CD4-positive, alpha-beta T cell treated with Interleukin-17A for 4 hours (primary cell): ENCODE data around the gene GRK4.

Experiments used
- DNase-seq: peaks from one replicate; pipeline ENCODE4 v3.0.0-alpha.2; 2020; ENCODE audit warnings: mixed read lengths

GRK4 gene

DNA sequence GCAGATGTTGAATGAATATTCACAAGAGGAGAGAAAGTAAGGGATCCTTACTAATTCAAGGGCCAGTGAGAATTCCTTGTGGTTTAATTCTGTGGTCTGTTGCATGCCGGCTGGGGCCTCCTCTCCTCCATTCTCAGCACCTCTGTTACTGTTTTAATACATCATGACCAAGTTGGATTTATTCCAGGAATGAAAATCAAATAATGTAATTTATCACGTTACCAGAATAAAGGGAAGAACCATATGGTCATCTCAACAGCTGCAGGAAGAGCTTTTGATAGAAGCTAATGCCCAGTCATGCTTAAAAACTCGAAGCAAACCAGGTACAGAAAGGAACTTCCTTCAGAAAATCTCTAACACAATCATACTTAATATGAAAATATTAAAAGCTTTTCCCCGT lies 54.1 kb downstream of the GRK4 start:
- no peak for DNase-seq

DNA sequence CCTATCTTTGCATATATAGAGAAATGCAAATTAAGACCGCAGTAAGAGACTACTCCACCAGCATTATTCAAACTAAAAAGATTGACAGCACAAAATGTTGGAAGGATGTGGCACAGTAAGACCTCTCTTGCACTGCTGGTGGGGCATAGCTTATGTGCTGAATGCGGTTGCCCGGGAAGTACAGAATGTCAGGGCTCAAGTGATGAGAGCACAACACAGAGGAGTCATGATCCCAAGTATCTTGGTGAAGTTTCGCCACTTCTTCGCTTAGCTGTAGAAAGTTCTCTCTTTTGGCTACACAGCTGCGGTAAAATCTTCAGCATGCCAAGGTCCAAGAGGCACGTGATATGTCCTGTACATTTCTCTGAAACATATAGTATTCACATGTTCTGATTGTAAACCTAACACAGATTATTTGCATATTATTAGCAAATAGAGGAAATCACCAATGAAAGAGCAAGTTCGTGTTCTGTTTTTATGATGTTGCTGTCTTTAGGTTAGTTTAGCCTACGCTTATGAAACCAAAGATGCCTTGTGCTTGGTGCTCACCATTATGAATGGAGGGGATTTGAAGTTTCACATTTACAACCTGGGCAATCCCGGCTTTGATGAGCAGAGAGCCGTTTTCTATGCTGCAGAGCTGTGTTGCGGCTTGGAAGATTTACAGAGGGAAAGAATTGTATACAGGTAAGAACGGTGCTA lies 55.9 kb downstream of the GRK4 start:
- no peak for DNase-seq

DNA sequence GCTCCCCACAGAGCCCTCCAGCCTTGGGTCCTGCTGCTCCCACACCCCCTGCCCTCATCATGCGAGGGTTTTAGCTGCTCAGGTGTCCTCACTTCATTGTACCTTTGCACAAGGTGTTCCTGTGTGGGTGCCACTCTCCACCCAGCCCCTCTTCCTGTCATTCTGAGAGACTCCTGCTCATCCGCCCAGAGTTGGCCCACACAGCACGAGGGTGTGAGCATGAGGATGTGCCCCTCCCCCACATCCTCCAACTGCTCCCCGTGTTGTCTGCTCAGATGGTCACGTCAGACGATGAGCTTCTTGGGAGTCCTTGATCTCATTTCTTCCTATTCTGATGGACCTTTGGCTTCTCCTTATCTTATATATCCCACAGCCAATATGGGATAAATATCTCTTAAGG lies 57.8 kb downstream of the GRK4 start:
- DNase-seq, result no peak

DNA sequence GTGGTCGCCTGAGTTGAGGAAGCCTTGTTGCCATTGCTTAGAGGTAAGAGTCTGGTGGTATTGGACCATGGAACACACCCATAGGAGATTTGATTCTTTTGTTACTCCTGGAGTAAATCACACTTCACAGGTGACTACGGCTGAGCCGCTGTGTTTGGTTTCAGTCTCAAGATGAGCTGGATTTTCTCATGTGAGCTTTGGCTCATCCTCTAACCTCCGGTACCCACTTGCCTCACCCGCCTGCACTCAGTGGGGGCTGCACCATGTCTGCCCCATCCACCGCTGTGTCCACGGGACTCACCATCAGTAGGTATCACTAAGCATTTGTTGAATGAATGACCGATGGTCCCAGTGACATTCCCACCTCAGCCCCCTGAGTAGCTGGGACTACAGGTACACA lies 58.3 kb downstream of the GRK4 start:
- no peak for DNase-seq

DNA sequence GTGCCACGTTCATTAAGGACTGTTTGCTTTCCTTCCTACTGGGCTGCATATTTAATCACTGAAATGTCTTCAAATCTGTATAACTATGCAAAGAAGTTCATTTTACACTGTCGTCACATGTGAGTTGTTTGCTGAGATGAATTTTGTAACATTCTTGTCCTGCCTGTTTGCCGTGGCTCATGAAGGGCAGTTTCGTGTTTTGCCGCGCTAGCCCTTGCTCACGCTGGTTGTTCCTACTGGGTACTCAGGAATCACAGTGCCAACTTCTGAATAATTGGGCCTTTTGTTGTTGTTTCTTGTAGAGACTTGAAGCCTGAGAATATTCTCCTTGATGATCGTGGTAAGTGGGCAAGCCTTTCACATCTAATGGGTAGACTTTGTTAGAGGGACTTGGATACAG lies 58.7 kb downstream of the GRK4 start:
- no peak for DNase-seq

DNA sequence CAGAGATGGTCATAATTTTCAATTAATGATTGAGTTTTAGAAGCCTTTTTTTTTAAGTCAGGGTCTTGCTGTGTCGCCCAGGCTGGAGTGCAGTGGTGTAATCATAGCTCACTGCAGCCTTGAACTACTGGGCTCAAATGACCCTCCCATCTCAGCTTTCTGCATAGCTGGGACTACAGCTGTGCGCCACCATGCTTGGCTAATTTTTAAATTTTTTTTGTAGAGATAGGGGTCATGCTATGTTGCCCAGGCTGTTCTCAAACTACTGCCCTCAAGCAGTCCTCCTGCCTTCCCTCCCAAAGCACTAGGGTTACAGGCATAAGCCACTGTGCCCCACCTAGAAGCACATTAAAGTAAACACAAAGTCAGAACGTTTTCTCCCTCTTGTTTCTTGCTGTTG lies 59.3 kb downstream of the GRK4 start:
- no peak for DNase-seq

DNA sequence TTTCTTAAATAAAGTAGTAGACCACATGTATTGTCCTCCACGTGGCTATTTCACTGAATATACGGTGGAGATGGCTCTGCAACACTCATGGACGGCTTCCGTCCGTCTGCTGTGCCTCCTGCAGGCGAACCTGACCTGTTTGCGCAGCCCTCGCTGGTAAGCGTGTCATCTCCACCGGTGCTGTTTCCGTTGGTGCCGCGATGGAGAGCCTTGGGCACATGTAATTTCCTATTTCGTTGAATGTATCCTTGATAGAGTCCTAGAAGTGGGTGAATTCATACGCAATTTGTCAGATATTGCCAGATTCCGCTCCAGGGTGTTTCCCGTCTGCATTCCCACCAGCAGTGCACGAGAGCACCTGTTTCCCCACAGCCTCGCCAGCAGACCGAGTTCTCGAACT lies 62.5 kb downstream of the GRK4 start:
- DNase-seq, result no peak

DNA sequence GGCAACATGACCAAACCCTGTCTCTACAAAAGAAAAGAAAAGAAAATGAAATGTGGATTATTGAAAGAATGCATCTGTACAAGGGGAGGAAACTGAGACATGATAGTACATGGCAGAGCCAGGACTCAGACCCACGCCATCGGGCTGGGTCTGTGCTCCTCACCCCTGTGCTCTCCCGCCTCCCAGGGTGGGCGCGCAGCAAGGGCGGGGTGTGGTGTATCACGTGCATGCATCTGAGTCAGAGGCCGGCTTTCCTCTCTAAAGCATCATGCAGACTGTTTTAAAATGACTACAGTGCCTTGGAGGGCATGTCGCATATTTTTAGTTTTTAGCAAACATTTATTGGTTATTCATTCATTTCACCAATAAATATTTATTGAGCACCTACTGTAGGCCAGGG lies 63.2 kb downstream of the GRK4 start:
- no peak for DNase-seq

DNA sequence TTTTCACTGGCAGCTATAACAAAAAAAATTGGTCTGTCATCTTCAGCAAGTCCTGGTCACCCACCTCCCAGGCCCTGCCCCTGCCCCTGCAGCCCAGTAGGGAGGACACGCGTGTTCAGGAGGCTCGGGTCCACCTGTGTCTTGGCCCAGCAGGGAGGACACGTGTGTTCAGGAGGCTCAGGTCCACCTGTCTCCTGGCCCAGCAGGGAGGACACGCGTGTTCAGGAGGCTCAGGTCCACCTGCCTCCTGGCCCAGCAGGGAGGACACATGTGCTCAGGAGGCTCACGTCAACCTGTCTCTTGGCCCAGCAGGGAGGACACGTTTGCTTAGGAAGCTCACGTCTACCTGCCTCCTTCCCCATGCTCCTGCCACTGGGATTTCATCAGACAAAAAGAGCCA lies 66.1 kb downstream of the GRK4 start:
- DNase-seq, result no peak

DNA sequence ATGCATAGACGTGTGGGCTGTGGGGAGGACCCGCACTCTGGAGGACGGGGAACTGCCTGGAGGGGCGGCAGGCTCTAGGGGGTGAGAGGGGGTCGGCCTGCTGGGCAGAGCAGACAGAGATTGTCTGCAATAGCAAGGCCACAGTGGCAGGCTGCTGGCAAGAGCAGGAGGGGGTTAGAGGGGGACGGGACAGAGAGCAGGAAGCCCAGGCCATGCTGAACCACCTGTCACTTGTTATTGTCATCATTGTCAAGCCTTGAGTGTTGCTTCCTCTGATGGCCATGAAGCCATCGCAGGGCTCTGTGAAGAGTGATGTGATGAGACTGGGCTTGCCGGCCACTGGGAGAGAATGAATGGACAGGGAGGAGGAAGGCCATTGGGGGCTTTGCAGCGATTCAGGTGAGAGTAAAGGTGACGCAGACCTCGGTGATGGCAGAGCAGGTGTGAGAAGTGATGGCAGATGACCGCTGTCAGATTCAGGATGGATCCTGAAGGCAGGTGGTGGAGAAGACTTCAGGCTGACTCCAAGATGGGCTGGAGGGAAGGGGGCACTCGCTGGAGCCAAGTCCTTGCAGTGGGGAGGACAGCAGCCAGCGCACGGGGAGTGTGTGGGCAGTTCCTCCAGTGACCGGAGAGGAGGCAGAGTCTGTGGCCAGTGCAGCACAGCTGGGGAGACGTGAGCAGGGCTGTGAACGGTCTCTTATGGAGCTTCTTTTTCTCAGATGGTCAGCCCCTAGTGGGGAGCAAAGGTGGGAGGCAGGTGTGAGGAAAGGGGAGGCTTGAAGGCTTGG lies 67.4 kb downstream of the GRK4 start:
- no peak for DNase-seq

DNA sequence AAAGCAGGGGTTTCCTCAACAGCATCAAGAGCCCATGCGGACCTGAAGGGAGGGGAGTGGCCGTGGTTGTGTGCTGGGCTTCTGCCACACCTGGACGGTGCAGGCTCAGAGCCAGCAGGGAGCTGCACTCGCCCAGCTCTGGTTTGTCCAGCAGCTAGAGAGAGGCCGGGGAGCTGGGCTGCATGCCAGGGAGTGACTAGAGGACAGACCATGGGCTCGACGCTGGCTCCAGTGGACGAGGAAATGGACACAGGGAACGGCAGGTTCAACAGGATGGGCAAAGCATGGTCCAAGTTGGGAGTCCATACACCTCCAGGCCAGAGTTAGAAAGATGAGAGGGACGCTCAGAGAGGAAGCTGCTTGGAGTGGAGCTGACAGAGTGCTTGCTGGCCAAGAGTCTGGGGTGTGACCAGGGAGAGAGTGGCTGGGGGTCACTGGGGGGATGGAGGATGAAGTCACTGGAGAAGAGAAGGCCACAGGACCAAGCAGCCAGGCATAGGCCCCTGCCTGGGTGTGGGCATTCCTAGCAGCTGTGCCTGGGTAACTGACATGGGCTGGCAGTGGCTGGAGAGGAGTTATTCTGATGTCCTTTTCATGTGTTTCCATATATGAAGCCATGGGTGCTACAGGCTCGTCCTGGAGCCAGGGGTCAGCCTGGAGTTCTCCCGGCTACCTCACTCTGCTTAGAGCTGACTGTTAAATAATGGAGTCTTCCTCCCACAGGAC lies 68.1 kb downstream of the GRK4 start:
- no peak for DNase-seq

DNA sequence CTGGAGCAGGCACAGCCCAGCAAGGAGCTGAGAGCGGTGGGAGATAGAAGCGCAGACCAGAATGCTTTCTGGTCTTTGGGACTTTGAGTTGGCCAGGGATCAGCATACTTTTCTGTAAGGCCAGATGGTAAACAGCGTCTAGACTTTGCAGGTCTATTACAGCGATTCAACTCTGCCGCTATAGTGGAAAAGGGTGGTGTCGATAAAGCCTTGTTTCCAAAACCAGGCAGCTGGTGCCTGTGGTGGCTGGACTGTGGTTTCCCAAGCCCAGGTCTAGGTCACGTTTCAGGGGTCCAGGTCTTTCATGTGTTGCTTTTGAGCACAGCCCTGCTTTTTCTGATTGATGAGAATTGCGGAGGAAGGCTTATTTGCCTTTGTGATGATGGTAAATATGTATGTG lies 70.9 kb downstream of the GRK4 start:
- no peak for DNase-seq

DNA sequence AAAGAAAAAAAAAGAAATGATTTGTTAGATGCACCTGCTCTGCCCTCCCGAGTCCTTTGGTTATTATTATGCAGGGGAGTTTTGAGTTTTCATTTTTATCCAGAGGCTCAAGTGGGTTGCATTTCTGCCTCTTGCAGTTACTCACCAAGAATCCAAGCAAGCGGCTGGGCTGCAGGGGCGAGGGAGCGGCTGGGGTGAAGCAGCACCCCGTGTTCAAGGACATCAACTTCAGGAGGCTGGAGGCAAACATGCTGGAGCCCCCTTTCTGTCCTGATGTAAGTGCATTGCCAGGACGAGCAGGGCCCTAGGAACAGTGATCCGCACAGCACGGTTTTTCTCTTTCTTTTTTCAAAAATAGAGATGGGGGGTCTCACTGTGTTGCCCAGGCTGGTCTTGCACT lies 71.9 kb downstream of the GRK4 start:
- no peak for DNase-seq

DNA sequence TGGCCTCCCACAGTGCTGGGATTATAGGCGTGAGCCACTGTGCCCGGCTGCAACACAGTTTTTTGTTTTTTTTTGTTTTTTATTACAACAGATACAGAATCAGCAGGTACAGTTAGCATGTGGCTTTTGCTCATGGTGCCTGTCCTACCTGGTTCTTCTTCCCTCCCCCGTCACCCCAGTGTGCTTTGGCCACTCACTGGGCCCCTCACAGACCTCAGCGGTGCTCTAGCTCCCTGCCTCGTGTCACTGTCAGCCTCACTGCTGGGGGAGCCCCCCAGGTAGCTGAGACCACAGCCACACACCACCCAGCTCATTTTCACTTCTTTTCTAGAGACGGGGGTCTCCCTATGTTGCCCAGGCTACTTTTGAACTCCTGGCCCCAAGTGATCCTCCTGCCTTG lies 72.3 kb downstream of the GRK4 start:
- no peak for DNase-seq

DNA sequence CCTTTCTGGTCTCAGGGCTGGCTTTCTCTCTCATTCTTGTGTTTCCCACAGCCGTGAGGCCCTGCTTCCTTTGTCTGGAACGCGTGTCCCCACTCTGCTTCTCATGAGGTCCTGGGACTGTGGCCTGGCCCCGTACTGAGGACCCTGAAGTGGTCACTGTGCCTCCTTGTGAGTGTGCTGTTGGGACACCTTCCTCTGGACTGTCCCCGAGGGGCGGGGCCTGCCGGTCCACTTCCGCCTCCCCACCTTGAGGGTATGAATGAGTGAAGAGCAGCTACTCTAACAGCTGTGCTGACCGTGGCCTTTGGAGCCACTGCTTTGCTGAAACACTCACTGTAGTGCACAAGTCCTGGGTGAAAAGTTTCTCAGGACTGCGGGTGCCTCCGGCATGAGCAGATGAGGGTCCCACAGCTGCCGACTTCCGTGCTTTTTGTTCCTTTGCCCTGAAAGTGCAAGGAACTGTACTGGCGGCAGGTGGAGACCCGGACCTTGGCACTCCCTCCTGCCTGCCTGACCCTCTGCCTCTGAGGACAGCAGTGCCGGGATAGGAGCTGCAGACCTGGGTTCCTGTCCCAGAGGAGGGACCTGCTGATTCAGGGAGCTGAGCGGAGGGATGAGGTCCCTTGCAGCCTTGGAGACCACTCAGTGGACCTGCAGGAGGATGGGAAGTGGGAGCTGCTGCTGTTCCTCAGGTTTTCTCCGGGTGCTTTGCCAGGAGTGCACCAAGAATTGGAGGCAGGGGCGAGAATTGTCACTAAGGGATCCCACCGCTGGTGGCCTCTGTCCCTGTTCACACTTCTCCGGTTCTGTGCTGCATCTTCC lies 73.0 kb downstream of the GRK4 start:
- no peak for DNase-seq

DNA sequence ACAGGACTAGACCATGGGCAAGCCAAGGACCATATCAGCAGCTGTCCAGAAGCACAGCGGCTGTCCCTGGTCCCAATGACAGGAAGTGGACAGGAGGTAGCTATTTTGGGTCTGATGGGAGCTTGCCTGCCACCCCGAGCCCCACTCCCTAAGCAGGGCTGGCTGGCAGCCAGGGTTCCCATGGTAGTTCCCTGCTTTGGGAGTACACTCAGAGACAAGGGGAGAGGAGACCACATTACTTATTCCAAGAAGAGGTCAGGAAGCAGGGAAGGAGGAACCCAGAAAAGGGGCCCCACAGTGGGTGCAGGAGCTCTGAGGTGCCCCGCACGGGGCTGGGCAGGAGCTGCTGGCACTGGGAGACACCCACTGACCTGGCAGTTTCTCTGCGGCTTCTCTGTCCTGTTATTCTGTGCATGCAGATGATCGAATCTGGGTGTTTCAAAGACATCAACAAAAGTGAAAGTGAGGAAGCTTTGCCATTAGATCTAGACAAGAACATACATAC lies 74.6 kb downstream of the GRK4 start:
- DNase-seq, result peak; percentile 20

DNA sequence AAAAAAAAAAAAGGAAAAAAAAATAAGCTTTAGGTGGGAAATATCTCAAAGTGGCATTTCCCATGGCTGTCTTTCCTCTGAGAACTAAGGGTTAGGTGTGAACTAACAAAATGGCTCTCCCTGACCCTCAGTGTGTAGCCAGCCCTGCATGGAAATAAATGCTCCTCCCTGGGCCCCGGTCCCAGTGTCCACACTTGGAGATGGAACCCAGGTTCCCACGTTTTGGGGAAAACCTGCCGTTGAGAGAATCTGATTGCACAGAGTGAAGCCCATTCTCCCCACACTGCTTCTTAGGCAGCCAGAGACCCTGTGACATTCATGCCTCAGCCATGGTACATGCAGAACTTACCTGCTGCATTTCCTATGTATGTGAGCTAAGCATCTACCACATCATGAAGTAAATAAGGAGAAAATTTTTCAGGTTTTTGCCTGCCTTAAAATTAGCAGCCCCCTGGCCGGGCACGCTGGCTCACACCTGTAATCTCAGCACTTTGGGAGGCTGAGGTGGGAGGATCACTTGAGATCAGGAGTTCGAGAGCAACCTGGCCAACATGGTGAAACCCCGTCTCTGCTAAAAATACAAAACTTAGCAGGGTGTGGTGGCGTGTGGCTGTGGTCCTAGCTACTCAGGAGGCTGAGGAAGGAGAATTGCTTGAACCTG lies 76.5 kb downstream of the GRK4 start:
- DNase-seq, result no peak

DNA sequence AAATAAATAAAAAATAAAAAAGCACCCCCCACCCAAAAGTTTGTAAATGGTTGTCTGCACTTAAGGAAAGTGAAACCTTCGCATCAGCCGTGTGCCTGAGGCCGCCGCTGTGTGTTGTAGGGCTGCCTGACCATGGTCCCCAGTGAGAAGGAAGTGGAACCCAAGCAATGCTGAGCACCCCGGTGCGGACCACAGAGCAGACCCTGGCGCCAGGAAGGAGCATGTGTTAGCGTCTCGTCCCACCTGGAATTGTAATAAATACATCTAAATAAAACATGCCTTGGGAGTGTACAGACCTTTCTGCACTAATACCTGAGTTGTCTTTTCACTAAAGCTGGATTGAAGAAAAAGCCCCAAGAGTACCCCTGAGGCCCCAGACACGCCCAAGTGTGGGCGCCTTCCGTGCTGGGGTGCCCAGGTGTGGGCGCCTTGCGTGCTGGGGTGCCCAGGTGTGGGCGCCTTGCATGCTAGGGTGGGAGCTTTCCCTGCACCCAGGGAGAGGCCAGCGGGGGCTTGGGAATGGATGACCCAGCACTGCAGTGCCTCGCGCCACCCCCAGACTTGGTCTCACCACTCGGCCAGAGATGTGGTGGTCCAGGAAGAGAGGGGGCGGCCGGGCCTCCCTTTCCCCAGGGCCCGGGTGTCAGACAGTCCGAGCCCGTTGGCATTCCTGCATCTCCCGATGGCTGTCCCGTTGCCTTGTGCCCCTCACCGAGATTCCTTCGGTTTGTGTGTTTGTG lies 77.3 kb downstream of the GRK4 start:
- no peak for DNase-seq

DNA sequence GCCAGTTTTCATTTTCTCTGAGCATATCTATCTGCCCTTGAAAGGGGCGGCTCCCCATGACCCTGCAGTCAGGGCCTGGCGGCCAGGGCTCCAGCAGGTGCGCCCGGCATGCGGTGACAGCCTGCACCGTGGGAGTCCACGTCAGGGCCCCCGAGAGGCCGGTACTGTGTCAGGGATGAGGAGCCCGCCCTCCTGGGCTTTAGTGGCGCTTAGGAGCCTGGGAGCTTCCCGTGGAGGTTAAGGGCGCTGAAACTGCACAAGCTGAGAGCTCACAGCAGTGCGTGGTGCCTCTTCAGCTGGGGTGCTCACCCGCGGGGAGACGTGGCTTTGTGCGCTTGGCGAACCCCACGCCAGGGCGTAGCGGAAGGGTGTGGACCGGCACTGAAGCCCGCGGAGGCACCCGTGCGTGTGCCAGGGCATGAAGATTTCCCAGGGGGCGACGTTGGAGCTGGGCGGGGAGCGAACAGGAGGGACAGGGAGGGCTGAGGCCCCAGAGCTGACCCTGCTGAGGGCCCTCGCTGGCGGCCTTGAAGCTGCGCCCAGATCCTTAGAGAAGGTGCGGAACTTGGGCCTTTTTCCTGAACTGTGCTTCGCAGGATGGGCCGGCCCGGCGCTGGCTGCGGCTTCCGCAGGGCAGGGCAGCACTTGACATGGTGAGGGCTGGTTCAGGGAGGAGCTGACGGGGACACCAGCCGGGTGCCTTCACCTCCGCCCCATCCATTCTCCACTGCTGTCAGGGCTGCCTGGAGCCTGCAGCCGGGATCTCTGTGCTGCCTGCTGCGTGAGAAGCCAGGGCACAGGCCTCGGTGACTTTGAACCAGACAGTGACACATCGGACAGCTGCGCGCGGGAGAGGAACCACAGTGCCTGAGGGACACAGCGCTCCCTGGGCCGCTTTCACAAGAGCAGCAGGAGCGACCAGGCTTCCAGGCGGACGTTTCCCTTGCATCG lies 78.1 kb downstream of the GRK4 start:
- peak; percentile 55 for DNase-seq

DNA sequence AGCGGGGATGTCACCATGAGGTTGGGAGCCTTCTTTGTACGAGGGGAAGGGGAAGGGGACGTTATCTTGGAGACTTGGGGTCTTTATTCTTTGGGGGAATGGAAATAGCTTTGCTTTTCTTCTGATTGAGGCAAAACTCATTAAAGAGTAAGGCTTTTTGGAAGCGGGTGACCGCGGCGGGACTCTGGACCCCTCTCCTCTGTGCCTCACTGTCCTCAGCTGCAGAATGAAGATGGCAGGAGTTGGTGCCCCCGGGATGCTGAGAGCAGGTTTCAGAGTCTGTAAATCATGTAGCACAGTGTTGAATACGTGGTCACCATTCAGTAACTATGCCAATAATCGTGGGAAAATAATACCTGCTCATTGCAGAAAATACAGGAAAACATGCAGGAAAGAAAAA lies 78.9 kb downstream of the GRK4 start:
- no peak for DNase-seq
